GM12878 (cell line): ENCODE measurements around the gene CBLIF. TPM values are rescaled to one million over a fixed set of nuclear protein-coding genes. Genes with fewer than 3 reads are reported as not detected.

Experiments used
- BHLHE40 ChIP-seq, 2 experiments: fragments of 450-650 bp in 1 of 2; IDR thresholded peaks; 2 replicates each; pipeline ENCODE4 v1.6.1; 2011 to 2017; ENCODE audit warnings: low read depth in 2 of 2, borderline replicate concordance in 1 of 2, improper control_type of control experiment in 1 of 2, low read length in 1 of 2, mild to moderate bottlenecking in 1 of 2
- CTCF ChIP-seq, 3 experiments: IDR thresholded peaks in 2 of 3; conservative IDR thresholded peaks in 1 of 3; 2 replicates each; pipeline ENCODE4 v1.5.1; 2011; ENCODE audit warnings: low read depth in 3 of 3, low read length in 3 of 3, mild to moderate bottlenecking in 3 of 3, control low read depth in 2 of 3, moderate library complexity in 2 of 3, inconsistent platforms in 1 of 3, mixed read lengths in 1 of 3; ENCODE audit not compliant: control insufficient read depth in 2 of 3, insufficient read depth in 1 of 3; ENCODE audit errors: extremely low read depth in 1 of 3
- MLLT1 ChIP-seq: fragments of 450-650 bp; IDR thresholded peaks from 2 replicates; pipeline ENCODE4 v1.6.1; 2016; ENCODE audit warnings: mild to moderate bottlenecking
- NR2F1 ChIP-seq: fragments of 450-650 bp; conservative IDR thresholded peaks from 2 replicates; pipeline ENCODE4 v1.6.1; 2017; ENCODE audit warnings: mild to moderate bottlenecking
- POLR2AphosphoS2 ChIP-seq: IDR thresholded peaks from 2 replicates; pipeline ENCODE4 v1.6.1; 2011; ENCODE audit warnings: low read depth, mild to moderate bottlenecking, low read length, improper control_type of control experiment, moderate library complexity
- USF2 ChIP-seq: IDR thresholded peaks from 2 replicates; pipeline ENCODE4 v1.6.1; 2011; ENCODE audit warnings: low read depth, low read length, improper control_type of control experiment, borderline replicate concordance
- ZZZ3 ChIP-seq: IDR thresholded peaks from 2 replicates; pipeline ENCODE4 v1.6.1; 2011; ENCODE audit warnings: low read depth; ENCODE audit not compliant: control insufficient read depth, insufficient read length
- polyA plus RNA-seq, 11 experiments: library from polyadenylated mRNA; depleted of rRNA in 4 of 11; unstranded in 6 of 11; stranded (reverse) in 5 of 11; fragments of >200 nt; fragmentation: Nextera tagmentation in 4 of 11; fragmentation: Illumina TruSeq in 1 of 11; extraction: Ambion mirVana in 4 of 11; extraction: Trizol in 1 of 11; gene quantifications; 1 replicate in 1 of 11; 2 replicates in 10 of 11; pipeline versions ENCODE4 v1.2.1 to v1.2.3, GENCODE V29; 2011 to 2016; ENCODE audit warnings: inconsistent platforms in 2 of 11, missing spikeins in 2 of 11, low read depth in 1 of 11
- total RNA-seq, 4 experiments: library from RNA; depleted of rRNA in 3 of 4; stranded (reverse); fragments of >200 nt in 3 of 4; fragmentation: Illumina TruSeq in 1 of 4; extraction: Trizol in 1 of 4; gene quantifications; 2 replicates each; pipeline versions ENCODE4 v1.2.1 to v1.2.3, GENCODE V29; 2013 to 2021

The CBLIF gene
- total and polyA plus RNA-seq, 10 of the 15 experiments (the other 5 are each of a cell fraction or from before 2014, with no cell fraction given): not detected

- peak; percentile 16 for TF ChIP-seq MLLT1
- no peak for TF ChIP-seq NR2F1
- TF ChIP-seq BHLHE40 (IDR thresholded peaks at IDR 0.05; ENCODE audit: borderline replicate concordance in 1 of 2, low read depth in 2 of 2, low read length in 1 of 2): no peak
- TF ChIP-seq USF2: no peak
- no peak for TF ChIP-seq ZZZ3
- no peak for TF ChIP-seq POLR2AphosphoS2
- TF ChIP-seq CTCF (IDR thresholded peaks at IDR 0.05 in 2 of 3, conservative IDR thresholded peaks at IDR 0.05 in 1 of 3; ENCODE audit: control insufficient read depth in 2 of 3, extremely low read depth in 1 of 3, insufficient read depth in 1 of 3, low read depth in 3 of 3, low read length in 3 of 3): no peak
Measured at GRCh38 chr11:59810911-59811259, 34.4 kb downstream of the CBLIF start (continued).
